ENCODE results near the gene SLC4A5.

DNA sequence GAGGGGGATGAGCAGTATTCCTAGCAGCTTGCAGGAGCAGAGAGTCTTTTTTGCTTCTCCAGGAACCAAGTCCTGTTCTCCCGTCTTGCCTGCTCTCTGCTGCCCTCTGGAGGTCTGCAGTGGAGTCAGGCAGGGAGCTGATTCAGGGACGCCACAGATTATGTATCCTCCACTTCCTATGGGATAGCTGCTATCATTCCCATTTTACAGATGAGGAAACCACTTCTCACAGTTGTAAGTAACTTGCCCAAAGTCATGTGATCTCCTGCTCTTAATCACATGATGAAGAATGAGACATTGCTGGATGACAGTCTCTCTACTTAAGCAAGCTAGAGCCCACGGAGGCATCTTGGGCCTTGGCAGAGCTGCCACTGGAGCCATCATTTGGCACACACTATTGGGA, 8.3 kb downstream of the SLC4A5 start:
- TF ChIP-seq, protein P1, sequence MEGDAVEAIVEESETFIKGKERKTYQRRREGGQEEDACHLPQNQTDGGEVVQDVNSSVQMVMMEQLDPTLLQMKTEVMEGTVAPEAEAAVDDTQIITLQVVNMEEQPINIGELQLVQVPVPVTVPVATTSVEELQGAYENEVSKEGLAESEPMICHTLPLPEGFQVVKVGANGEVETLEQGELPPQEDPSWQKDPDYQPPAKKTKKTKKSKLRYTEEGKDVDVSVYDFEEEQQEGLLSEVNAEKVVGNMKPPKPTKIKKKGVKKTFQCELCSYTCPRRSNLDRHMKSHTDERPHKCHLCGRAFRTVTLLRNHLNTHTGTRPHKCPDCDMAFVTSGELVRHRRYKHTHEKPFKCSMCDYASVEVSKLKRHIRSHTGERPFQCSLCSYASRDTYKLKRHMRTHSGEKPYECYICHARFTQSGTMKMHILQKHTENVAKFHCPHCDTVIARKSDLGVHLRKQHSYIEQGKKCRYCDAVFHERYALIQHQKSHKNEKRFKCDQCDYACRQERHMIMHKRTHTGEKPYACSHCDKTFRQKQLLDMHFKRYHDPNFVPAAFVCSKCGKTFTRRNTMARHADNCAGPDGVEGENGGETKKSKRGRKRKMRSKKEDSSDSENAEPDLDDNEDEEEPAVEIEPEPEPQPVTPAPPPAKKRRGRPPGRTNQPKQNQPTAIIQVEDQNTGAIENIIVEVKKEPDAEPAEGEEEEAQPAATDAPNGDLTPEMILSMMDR (IDR thresholded peaks at IDR 0.05): peak; percentile 71 to 94 (median 90)
- TF ChIP-seq POLR2A (IDR thresholded peaks at IDR 0.05): no peak
